ENCODE data around the gene RNF224.

Gene RNF224

GRCh38 chr9:137221506-137222111, 5.7 kb upstream of the RNF224 start:
- DNase-seq, result no peak
- H2AFZ ChIP-seq (ENCODE audit: low read depth, low read length), result no peak overlapping the region

GRCh38 chr9:137222190-137223077, 4.9 kb upstream of the RNF224 start, which contains the start of gene RNF208:
Gene RNF208 (minus strand): TSS chr9:137222240. CDS start chr9:137221212, 1,028 bp downstream.
- peak within 1 kb of the TSS; percentile 82 for H2AFZ ChIP-seq (ENCODE audit: low read depth, low read length)
- no peaks in the 10 kb centered on the region for H4K20me1 ChIP-seq (ENCODE audit: insufficient read depth, low read length)
- H3K9ac ChIP-seq (ENCODE audit: low read depth, low read length), result peak within 1 kb of the TSS; percentile 98
- TF ChIP-seq CTCF (IDR thresholded peaks at IDR 0.05; ENCODE audit: borderline replicate concordance, extremely low read depth, low read length, poor library complexity, severe bottlenecking), result no peak
- no peak for TF ChIP-seq EZH2 (IDR thresholded peaks at IDR 0.05; ENCODE audit: borderline replicate concordance, low read depth, low read length, severe bottlenecking)
- H3K4me1 ChIP-seq (ENCODE audit: insufficient read depth, low read length), result peaks cover 20% of the 10 kb centered on the region
- no peaks in the 10 kb centered on the region; the same call in 1 of the 2 replicates for H3K36me3 ChIP-seq (ENCODE audit: insufficient read depth, low read length)
- peak within 1 kb of the TSS; percentile 94 for H3K4me2 ChIP-seq (ENCODE audit: insufficient read depth, low read length)
- no peaks in the 10 kb centered on the region for H3K27me3 ChIP-seq (ENCODE audit: insufficient read depth, low read length, poor library complexity)
- H3K9me3 ChIP-seq (ENCODE audit: insufficient read depth, low read length, severe bottlenecking), result no peaks in the 10 kb centered on the region
- H3K79me2 ChIP-seq (ENCODE audit: insufficient read depth, low read length), result no peaks in the 10 kb centered on the region
- ATAC-seq (ENCODE audit: insufficient read depth, low read depth) (no peak), DNase-seq (no peak)
- H3K27ac ChIP-seq (ENCODE audit: low read length), result peak within 1 kb of the TSS; percentile 85
- H3K4me3 ChIP-seq (ENCODE audit: low read depth in 1 of 2, low read length in 2 of 2), result peak within 1 kb of the TSS; percentile 68 to 96; a peak in 3 of 4 replicates

More at GRCh38 chr9:137221506-137222111, 5.7 kb upstream of the RNF224 start:
- H3K79me2 ChIP-seq (ENCODE audit: insufficient read depth, low read length), result no peaks in the 10 kb centered on the region
- H3K4me1 ChIP-seq (ENCODE audit: insufficient read depth, low read length), result peaks cover 17% of the 10 kb centered on the region
- H3K4me3 ChIP-seq (ENCODE audit: low read depth in 1 of 2, low read length in 2 of 2), result no peak overlapping the region
- H3K27me3 ChIP-seq (ENCODE audit: insufficient read depth, low read length, poor library complexity), result no peaks in the 10 kb centered on the region
- H3K9me3 ChIP-seq (ENCODE audit: insufficient read depth, low read length, severe bottlenecking), result no peaks in the 10 kb centered on the region
- ATAC-seq (ENCODE audit: insufficient read depth, low read depth), result no peak
- H3K36me3 ChIP-seq (ENCODE audit: insufficient read depth, low read length), result no peaks in the 10 kb centered on the region; the same call in 1 of the 2 replicates
- H3K4me2 ChIP-seq (ENCODE audit: insufficient read depth, low read length), result no peak overlapping the region
- no peak overlapping the region for H3K27ac ChIP-seq (ENCODE audit: low read length)
- no peak overlapping the region for H3K9ac ChIP-seq (ENCODE audit: low read depth, low read length)
- TF ChIP-seq CTCF (IDR thresholded peaks at IDR 0.05; ENCODE audit: borderline replicate concordance, extremely low read depth, low read length, poor library complexity, severe bottlenecking), result no peak
- TF ChIP-seq EZH2 (IDR thresholded peaks at IDR 0.05; ENCODE audit: borderline replicate concordance, low read depth, low read length, severe bottlenecking), result no peak
- no peaks in the 10 kb centered on the region; the same call in 1 of the 2 replicates for H4K20me1 ChIP-seq (ENCODE audit: insufficient read depth, low read length)

GRCh38 chr9:137223078-137223970, 4.0 kb upstream of the RNF224 start:
- peaks cover 20% of the 10 kb centered on the region for H3K4me1 ChIP-seq (ENCODE audit: insufficient read depth, low read length)

More at GRCh38 chr9:137223078-137223970, 4.0 kb upstream of the RNF224 start:
- Histone ChIP-seq H3K9ac (ENCODE audit: low read depth, low read length) (peak overlapping the region; percentile 98), H4K20me1 (ENCODE audit: insufficient read depth, low read length) (no peaks in the 10 kb centered on the region), H2AFZ (ENCODE audit: low read depth, low read length) (peak overlapping the region; percentile 94), H3K4me2 (ENCODE audit: insufficient read depth, low read length) (peak overlapping the region; percentile 94), H3K4me3 (ENCODE audit: low read depth in 1 of 2, low read length in 2 of 2) (peak overlapping the region; percentile 94 to 96), H3K36me3 (ENCODE audit: insufficient read depth, low read length) (no peaks in the 10 kb centered on the region; the same call in 1 of the 2 replicates), H3K27me3 (ENCODE audit: insufficient read depth, low read length, poor library complexity) (no peaks in the 10 kb centered on the region), H3K27ac (ENCODE audit: low read length) (peak overlapping the region; percentile 91), H3K9me3 (ENCODE audit: insufficient read depth, low read length, severe bottlenecking) (no peaks in the 10 kb centered on the region), H3K79me2 (ENCODE audit: insufficient read depth, low read length) (no peaks in the 10 kb centered on the region)
- TF ChIP-seq EZH2 (IDR thresholded peaks at IDR 0.05; ENCODE audit: borderline replicate concordance, low read depth, low read length, severe bottlenecking) (no peak), CTCF (IDR thresholded peaks at IDR 0.05; ENCODE audit: borderline replicate concordance, extremely low read depth, low read length, poor library complexity, severe bottlenecking) (no peak)
- ATAC-seq (ENCODE audit: insufficient read depth, low read depth) (peak; percentile 82), DNase-seq (peak; percentile 98)

All from DND-41 (cell line).